Measurements from ENCODE around the gene GPRC5C. TPM values are rescaled to one million over a fixed set of nuclear protein-coding genes. Genes with fewer than 3 reads are reported as not detected.

Gene GPRC5C
- total and polyA plus RNA-seq, 9 of the 15 experiments (the other 6 are each of a cell fraction or from before 2014, with no cell fraction given): 0.28 to 9.0 (median 4.1) TPM

DNA sequence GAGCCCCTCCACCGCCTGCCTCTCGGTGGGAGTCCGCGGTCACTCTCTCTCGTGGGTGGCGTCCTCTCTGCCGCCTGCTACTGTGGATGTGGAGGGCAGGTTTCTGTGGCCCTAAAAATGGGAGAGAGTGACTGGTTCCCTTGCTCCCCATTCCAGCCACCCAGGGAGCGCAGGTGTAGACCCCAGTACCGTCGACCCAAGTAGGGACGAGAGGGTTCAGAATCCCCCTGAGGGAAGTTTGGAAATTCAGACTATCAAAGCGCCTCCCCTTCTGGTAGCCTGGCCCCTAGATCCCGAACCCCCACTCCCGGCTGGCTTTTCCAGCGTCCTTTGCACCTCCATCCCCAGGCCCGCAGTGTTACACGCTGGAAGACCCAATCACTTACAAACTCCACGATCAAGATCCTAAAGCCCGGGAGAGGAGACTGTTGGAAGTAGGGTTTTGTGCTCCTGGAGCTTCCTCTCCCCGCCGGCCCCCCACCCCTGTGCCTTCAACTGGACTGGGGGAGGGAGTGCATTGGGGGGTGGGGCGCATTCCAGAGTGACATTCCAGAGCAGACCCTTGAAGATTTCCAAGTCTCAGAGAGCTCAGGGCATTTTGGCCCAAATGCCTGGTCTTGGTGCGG is 991 bp downstream of the GPRC5C start (continued):
- TF ChIP-seq FOSL1 (tag; conservative IDR thresholded peaks at IDR 0.05) (no peak), POLR2B (IDR thresholded peaks at IDR 0.05; ENCODE audit: low read depth, partially characterized antibody) (no peak), ZNF316 (IDR thresholded peaks at IDR 0.05) (no peak), RBM17 (IDR thresholded peaks at IDR 0.05; ENCODE audit: borderline replicate concordance, low read depth, low read length) (no peak), SRSF9 (IDR thresholded peaks at IDR 0.05; ENCODE audit: borderline replicate concordance, low read depth, low read length) (no peak)
- TF ChIP-seq, protein P1, sequence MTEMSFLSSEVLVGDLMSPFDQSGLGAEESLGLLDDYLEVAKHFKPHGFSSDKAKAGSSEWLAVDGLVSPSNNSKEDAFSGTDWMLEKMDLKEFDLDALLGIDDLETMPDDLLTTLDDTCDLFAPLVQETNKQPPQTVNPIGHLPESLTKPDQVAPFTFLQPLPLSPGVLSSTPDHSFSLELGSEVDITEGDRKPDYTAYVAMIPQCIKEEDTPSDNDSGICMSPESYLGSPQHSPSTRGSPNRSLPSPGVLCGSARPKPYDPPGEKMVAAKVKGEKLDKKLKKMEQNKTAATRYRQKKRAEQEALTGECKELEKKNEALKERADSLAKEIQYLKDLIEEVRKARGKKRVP (CRISPR knock-in tag; IDR thresholded peaks at IDR 0.05): no peak
- TF ChIP-seq, protein P2, sequence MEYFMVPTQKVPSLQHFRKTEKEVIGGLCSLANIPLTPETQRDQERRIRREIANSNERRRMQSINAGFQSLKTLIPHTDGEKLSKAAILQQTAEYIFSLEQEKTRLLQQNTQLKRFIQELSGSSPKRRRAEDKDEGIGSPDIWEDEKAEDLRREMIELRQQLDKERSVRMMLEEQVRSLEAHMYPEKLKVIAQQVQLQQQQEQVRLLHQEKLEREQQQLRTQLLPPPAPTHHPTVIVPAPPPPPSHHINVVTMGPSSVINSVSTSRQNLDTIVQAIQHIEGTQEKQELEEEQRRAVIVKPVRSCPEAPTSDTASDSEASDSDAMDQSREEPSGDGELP (CRISPR knock-in tag; IDR thresholded peaks at IDR 0.05; ENCODE audit: borderline replicate concordance): no peak

DNA sequence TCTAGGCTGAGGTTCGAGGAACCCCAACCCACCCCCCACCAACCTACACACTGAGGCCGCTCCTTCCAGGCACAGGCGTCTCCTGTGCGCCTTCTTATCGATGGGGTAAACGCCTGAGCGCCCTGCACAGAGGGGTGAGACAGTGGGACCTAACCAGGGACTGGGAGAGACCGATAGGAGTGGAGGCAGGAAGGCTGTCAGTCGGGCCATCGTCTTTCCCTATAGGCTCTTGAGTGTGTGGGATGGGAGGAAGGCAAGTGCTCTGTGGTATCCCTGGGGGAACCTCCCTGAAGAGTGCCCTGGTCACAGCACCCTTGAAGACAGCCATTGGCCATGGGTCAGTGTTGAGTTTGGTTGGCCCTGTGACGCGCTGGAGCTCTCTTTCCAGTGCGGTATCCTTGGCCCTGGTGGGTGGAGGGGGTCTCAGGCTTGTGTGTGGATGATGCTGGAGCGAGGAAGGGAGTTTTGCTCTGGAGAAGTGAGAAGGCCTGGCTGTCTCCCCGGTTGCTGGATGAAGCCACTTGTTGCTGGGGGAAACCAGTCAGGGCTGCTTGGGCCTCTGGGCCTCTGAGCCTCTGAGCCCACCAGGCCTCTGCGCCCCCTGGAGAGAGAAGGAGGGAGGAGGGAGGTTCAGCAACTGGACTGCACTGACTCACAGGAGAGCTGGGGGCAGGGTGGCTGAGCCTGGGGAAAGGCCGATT is 1.7 kb downstream of the GPRC5C start:
- H3K79me2 ChIP-seq (ENCODE audit: control insufficient read depth, insufficient read depth, low read length): no peaks in the 10 kb centered on the region; the same call in 2 of the 3 replicates
- no peak overlapping the region for H3K4me3 ChIP-seq
- H4K20me1 ChIP-seq (replicated peaks; ENCODE audit: control insufficient read depth, insufficient read depth, low read length): no peaks in the 10 kb centered on the region
- H2AFZ ChIP-seq (ENCODE audit: low read depth, low read length): no peak overlapping the region
- POLR2A ChIA-PET: interaction anchor here (0.6 kb wide), 1 partner anchor 988 kb away, joined by 3 read pairs; no protein-coding TSS in a partner anchor
- H3K4me2 ChIP-seq (ENCODE audit: insufficient read depth, low read length): no peak overlapping the region
- H3K9ac ChIP-seq (ENCODE audit: insufficient read depth in 1 of 2, low read depth in 2 of 2, low read length in 2 of 2): no peak overlapping the region
- peak in 3 of 4 experiments; percentile 36 to 48 (median 37) for DNase-seq (ENCODE audit: extremely low read depth in 1 of 4, low spot score in 3 of 4)
- no peaks in the 10 kb centered on the region for H3K36me3 ChIP-seq (ENCODE audit: control insufficient read depth, insufficient read depth, low read length)
- H3K9me3 ChIP-seq (replicated peaks; ENCODE audit: control insufficient read depth, insufficient read depth, low read depth, low read length): no peaks in the 10 kb centered on the region; the same call in 1 of the 2 replicates
- intact Hi-C loops (cut with micrococcal nuclease): no loop called here
- no TSS peak for BruUV-seq (replicated peaks)
- H3K27me3 ChIP-seq (ENCODE audit: control insufficient read depth in 2 of 2, insufficient read depth in 2 of 2, low read length in 2 of 2): peaks cover 2 to 38% of the 10 kb centered on the region in 2 experiments; a peak in 4 of 5 replicates
- in situ Hi-C loops (cut with MboI): no loop called here
- H3K9me1 ChIP-seq (ENCODE audit: control insufficient read depth, insufficient read depth, low read length): no peaks in the 10 kb centered on the region
- H3K27ac ChIP-seq (ENCODE audit: extremely low read depth, low read depth, low read length): no peak overlapping the region
- no peak for ATAC-seq
- CTCF ChIA-PET (ENCODE audit: low intra/inter-chr PET ratio): no interaction called here
- 5% methylated on average over 16 of the region's 17 CpGs for WGBS (ENCODE audit: insufficient coverage, low coverage, missing lambda C conversion rate)
- FAIRE-seq: no peak
- peaks cover 0 to 22% of the 10 kb centered on the region in 2 experiments; a peak in 4 of 5 replicates for H3K4me1 ChIP-seq (replicated peaks in 1 of 2; ENCODE audit: control insufficient read depth in 2 of 2, insufficient read depth in 2 of 2, low read length in 2 of 2)
- TF ChIP-seq KAT8 (IDR thresholded peaks at IDR 0.05; ENCODE audit: low read depth) (no peak), MAZ (CRISPR knock-in tag; conservative IDR thresholded peaks at IDR 0.05 in 1 of 2, IDR thresholded peaks at IDR 0.05 in 1 of 2) (0 out of 4 replicates have a peak, but pooled peaks of 1 of the 2 experiments have one; percentile 27), ZNF408 (CRISPR knock-in tag; IDR thresholded peaks at IDR 0.05; ENCODE audit: low read depth) (no peak), TBL1XR1 (IDR thresholded peaks at IDR 0.05; ENCODE audit: low read length in 2 of 2) (no peak)
- TF ChIP-seq, protein P3, sequence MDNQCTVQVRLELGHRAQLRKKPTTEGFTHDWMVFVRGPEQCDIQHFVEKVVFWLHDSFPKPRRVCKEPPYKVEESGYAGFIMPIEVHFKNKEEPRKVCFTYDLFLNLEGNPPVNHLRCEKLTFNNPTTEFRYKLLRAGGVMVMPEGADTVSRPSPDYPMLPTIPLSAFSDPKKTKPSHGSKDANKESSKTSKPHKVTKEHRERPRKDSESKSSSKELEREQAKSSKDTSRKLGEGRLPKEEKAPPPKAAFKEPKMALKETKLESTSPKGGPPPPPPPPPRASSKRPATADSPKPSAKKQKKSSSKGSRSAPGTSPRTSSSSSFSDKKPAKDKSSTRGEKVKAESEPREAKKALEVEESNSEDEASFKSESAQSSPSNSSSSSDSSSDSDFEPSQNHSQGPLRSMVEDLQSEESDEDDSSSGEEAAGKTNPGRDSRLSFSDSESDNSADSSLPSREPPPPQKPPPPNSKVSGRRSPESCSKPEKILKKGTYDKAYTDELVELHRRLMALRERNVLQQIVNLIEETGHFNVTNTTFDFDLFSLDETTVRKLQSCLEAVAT (IDR thresholded peaks at IDR 0.05): no peak
- TF ChIP-seq, protein P4, sequence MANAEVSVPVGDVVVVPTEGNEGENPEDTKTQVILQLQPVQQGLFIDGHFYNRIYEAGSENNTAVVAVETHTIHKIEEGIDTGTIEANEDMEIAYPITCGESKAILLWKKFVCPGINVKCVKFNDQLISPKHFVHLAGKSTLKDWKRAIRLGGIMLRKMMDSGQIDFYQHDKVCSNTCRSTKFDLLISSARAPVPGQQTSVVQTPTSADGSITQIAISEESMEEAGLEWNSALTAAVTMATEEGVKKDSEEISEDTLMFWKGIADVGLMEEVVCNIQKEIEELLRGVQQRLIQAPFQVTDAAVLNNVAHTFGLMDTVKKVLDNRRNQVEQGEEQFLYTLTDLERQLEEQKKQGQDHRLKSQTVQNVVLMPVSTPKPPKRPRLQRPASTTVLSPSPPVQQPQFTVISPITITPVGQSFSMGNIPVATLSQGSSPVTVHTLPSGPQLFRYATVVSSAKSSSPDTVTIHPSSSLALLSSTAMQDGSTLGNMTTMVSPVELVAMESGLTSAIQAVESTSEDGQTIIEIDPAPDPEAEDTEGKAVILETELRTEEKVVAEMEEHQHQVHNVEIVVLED (CRISPR knock-in tag; IDR thresholded peaks at IDR 0.05): no peak
